ENCODE measurements around the gene DSPP.

Gene DSPP

DNA sequence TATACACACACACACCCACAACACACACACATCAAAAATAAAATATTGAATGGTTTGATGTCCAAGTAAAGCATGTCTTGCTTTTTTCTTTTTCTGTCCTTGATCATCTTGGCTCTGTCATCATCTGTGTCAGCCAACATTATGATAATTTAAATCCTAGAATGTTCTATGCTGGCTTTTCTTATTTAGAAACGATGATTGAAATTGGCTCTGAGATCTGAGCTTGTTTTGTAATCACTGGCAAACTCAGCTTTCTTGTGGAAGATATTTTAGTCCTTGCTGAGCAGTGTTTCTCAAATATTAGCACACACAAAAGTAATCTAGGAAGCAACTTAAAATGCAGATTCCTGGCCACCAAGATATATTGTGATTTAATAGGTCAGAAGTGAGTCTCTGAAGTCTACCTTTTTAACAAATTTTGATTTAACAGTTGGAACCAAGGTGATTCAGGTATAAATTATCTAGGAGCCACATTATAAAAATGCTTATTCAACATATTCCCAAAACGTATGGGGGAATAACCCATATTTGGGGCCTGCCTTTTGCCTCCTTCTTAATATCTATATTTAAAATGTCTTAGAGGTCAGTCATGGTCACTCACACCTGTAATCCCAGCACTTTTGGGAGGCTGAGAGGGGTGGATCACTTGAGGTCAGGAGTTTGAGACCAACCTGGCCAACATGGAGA is 24.0 kb upstream of the DSPP start:
- no peak for TF ChIP-seq EZH2phosphoT487 (conservative IDR thresholded peaks at IDR 0.05; ENCODE audit: low read length)
- no peak for TF ChIP-seq CTCF (IDR thresholded peaks at IDR 0.05; ENCODE audit: insufficient read depth, low read length, poor library complexity, severe bottlenecking)
- Histone ChIP-seq H3K9me2 (replicated peaks; ENCODE audit: insufficient read depth, low read length) (no peaks in the 10 kb centered on the region), H3K27me3 (ENCODE audit: low read length) (no peaks in the 10 kb centered on the region), H3K9me3 (ENCODE audit: insufficient read depth, low read length) (no peaks in the 10 kb centered on the region), H2AFZ (ENCODE audit: low read depth, low read length, severe bottlenecking) (no peak overlapping the region), H4K20me1 (ENCODE audit: low read depth, low read length) (no peaks in the 10 kb centered on the region), H3K27ac (ENCODE audit: low read depth, low read length) (no peak overlapping the region), H3K9ac (ENCODE audit: low read length) (no peak overlapping the region), H3K79me2 (ENCODE audit: insufficient read depth, low read length) (no peaks in the 10 kb centered on the region), H3F3A (ENCODE audit: insufficient read depth) (no peaks in the 10 kb centered on the region), H3K36me3 (ENCODE audit: low read length) (no peaks in the 10 kb centered on the region), H3K4me2 (ENCODE audit: low read depth, low read length, poor library complexity, severe bottlenecking) (no peak overlapping the region), H3K4me3 (ENCODE audit: insufficient read depth, low read length, poor library complexity, severe bottlenecking) (no peak overlapping the region)

DNA sequence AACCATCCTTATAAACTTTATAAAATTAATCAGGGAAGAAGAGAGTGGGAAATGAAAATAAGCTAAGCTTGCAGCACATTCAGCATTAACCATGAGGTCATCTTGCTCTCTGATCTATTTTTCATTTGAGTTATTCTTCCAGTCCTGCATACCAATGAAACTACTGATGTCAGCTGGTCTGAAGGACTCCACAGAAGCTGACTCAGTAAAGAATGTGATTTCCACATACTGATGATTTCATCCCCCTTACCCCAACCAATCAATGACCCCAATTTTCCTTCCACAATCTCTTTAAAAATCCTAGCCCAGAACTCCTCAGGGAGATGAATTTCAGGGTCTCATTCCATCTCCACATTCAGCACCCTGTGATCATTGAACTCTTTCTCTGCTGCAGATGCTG is 18.8 kb upstream of the DSPP start:
- no peak for TF ChIP-seq CTCF (IDR thresholded peaks at IDR 0.05; ENCODE audit: insufficient read depth, low read length, poor library complexity, severe bottlenecking)
- TF ChIP-seq EZH2phosphoT487 (conservative IDR thresholded peaks at IDR 0.05; ENCODE audit: low read length), result no peak
- H4K20me1 ChIP-seq (ENCODE audit: low read depth, low read length), result no peaks in the 10 kb centered on the region
- no peaks in the 10 kb centered on the region for H3K9me3 ChIP-seq (ENCODE audit: insufficient read depth, low read length)
- H3K4me3 ChIP-seq (ENCODE audit: insufficient read depth, low read length, poor library complexity, severe bottlenecking), result no peak overlapping the region
- H3K27ac ChIP-seq (ENCODE audit: low read depth, low read length), result no peak overlapping the region
- no peaks in the 10 kb centered on the region for H3K36me3 ChIP-seq (ENCODE audit: low read length)
- no peak overlapping the region for H2AFZ ChIP-seq (ENCODE audit: low read depth, low read length, severe bottlenecking)
- H3K9me2 ChIP-seq (replicated peaks; ENCODE audit: insufficient read depth, low read length), result no peaks in the 10 kb centered on the region
- H3K9ac ChIP-seq (ENCODE audit: low read length), result no peak overlapping the region
- H3K27me3 ChIP-seq (ENCODE audit: low read length), result no peaks in the 10 kb centered on the region
- H3F3A ChIP-seq (ENCODE audit: insufficient read depth), result no peaks in the 10 kb centered on the region
- H3K79me2 ChIP-seq (ENCODE audit: insufficient read depth, low read length), result no peaks in the 10 kb centered on the region
- H3K4me2 ChIP-seq (ENCODE audit: low read depth, low read length, poor library complexity, severe bottlenecking), result no peak overlapping the region

- H2AFZ ChIP-seq (ENCODE audit: low read depth, low read length, severe bottlenecking), result no peak overlapping the region
- H3K4me3 ChIP-seq (ENCODE audit: insufficient read depth, low read length, poor library complexity, severe bottlenecking), result no peak overlapping the region
- no peaks in the 10 kb centered on the region for H3F3A ChIP-seq (ENCODE audit: insufficient read depth)
- no peaks in the 10 kb centered on the region for H3K9me3 ChIP-seq (ENCODE audit: insufficient read depth, low read length)
- H3K36me3 ChIP-seq (ENCODE audit: low read length), result no peaks in the 10 kb centered on the region
- H3K4me2 ChIP-seq (ENCODE audit: low read depth, low read length, poor library complexity, severe bottlenecking), result no peak overlapping the region
- H3K9ac ChIP-seq (ENCODE audit: low read length), result no peak overlapping the region
- H3K9me2 ChIP-seq (replicated peaks; ENCODE audit: insufficient read depth, low read length), result no peaks in the 10 kb centered on the region
- no peak overlapping the region for H3K27ac ChIP-seq (ENCODE audit: low read depth, low read length)
- TF ChIP-seq CTCF (IDR thresholded peaks at IDR 0.05; ENCODE audit: insufficient read depth, low read length, poor library complexity, severe bottlenecking) (no peak), EZH2phosphoT487 (conservative IDR thresholded peaks at IDR 0.05; ENCODE audit: low read length) (no peak)
- no peaks in the 10 kb centered on the region for H4K20me1 ChIP-seq (ENCODE audit: low read depth, low read length)
- H3K79me2 ChIP-seq (ENCODE audit: insufficient read depth, low read length), result no peaks in the 10 kb centered on the region
- no peaks in the 10 kb centered on the region for H3K27me3 ChIP-seq (ENCODE audit: low read length)
Observed at GRCh38 chr4:87592124-87592523, 16.2 kb upstream of the DSPP start.

Measured in SU-DHL-6 (cell line).